GM21390 (cell line): ENCODE results near the gene KRT79.
"Not testable (repeated sequence)": the region's sequence is repeated elsewhere in the genome, so short reads cannot be mapped to it uniquely, and the experiment has no call there.

Experiments
- ATAC-seq: cut with Tn5 transposase; IDR thresholded peaks from one replicate; pipeline ENCODE4 v1.9.1; 2021; ENCODE audit not compliant: unreplicated experiment

Gene KRT79

GRCh38 chr12:52833922-52834726 is at the start of gene KRT79:
Gene KRT79 (minus strand): TSS chr12:52834311. CDS start chr12:52834260, 51 bp downstream.
- no peak for ATAC-seq

GRCh38 chr12:52880499-52880898 is 46.4 kb upstream of the KRT79 start:
- not testable (repeated sequence) for ATAC-seq

GRCh38 chr12:52879394-52880351 is 45.6 kb upstream of the KRT79 start:
- ATAC-seq, result no peak

GRCh38 chr12:52878507-52879393 is 44.6 kb upstream of the KRT79 start:
- ATAC-seq, result no peak

GRCh38 chr12:52877242-52877641 is 43.1 kb upstream of the KRT79 start:
- ATAC-seq, result no peak

GRCh38 chr12:52876372-52876771 is 42.3 kb upstream of the KRT79 start:
- no peak for ATAC-seq

GRCh38 chr12:52874573-52875435 is 40.7 kb upstream of the KRT79 start:
- ATAC-seq, result no peak

GRCh38 chr12:52873832-52874572 is 39.9 kb upstream of the KRT79 start:
- peak; percentile 51 for ATAC-seq

GRCh38 chr12:52873513-52873831 is 39.4 kb upstream of the KRT79 start:
- no peak for ATAC-seq

- ATAC-seq, result no peak
Measured at GRCh38 chr12:52872644-52873389, 38.7 kb upstream of the KRT79 start.

GRCh38 chr12:52871291-52872039 is 37.4 kb upstream of the KRT79 start:
- ATAC-seq, result no peak

GRCh38 chr12:52870361-52871290 is 36.5 kb upstream of the KRT79 start:
- ATAC-seq, result no peak

- ATAC-seq, result no peak
Measured at GRCh38 chr12:52867642-52868041, 33.5 kb upstream of the KRT79 start.

GRCh38 chr12:52867152-52867551 is 33.0 kb upstream of the KRT79 start:
- no peak for ATAC-seq

- ATAC-seq, result no peak
Measured at GRCh38 chr12:52865090-52865944, 31.2 kb upstream of the KRT79 start.

- ATAC-seq, result no peak
Measured at GRCh38 chr12:52862023-52862422, 27.9 kb upstream of the KRT79 start.
